HL-60/S4 (cell line): ENCODE results near the gene YAE1.

Source experiments
- in situ Hi-C: fragments of 300-500 bp; cut with MboI; formaldehyde crosslinking; loops from 2 replicates; pipeline ENCODE4 v1.14.3; 2022; ENCODE audit warnings: low sequenced_read_pairs

Gene YAE1

GRCh38 chr7:39554583-39555165 is 11.5 kb upstream of the YAE1 start:
- in situ Hi-C loops = no loop called here

GRCh38 chr7:39557222-39557621 is 9.0 kb upstream of the YAE1 start:
- in situ Hi-C loops = no loop called here

DNA sequence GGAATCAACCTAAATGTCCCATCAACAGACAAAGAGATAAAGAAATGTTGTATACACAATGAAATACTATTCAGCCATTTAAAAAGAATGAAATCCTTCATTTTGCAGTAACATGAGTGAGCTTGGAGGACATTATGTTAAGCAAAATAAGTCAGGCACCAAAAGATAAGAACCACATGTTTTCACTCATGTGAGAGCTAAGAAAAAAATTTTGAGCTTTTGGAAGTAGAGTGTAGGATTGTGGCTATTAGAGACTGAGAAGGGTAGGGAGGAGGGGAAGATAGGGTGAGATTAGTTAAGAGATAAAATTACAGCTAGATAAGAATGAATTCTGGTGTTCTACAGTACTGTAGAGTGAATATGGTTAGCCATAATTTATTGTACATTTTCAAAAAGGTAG is 8.3 kb upstream of the YAE1 start:
- in situ Hi-C loops = no loop called here

DNA sequence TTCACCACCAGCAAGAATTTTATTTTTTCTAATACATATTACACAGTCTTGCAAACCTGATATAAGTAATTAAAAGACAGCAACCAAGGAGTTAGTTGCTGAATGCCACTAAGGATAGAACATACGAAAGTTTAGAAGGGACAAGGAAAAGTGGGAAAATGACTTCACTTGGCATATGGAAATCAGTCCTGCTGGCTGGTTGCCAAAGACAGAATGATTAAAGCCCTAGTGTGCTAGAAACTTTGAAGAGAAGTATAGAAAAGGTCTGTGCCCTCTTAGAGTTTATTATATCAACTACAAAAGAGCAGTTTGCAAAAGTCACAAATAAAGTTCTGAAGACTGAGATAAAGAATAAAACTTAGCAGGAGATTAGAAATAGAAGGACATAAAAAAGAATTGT is 5.8 kb upstream of the YAE1 start:
- in situ Hi-C loops = no loop called here

DNA sequence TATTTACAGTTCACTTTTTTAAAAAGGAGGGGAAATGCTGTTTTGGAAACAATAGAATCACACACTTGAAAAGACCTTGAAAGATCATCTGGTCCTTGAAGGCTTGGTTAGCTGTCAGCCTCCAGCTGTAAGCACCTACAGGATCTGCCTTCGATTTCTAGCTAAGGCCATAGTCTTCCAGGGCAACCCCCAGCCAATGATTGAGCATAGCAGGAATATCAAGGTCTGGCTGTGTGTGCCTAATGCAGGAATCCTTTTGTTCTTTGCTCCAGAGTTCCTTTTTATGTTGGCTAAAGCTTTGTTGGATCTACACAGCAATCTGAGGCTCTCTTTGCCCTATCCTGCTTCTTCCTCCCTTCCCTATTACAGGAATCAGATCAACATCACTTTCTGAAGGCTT is 5.2 kb upstream of the YAE1 start:
- in situ Hi-C loops = no loop called here

DNA sequence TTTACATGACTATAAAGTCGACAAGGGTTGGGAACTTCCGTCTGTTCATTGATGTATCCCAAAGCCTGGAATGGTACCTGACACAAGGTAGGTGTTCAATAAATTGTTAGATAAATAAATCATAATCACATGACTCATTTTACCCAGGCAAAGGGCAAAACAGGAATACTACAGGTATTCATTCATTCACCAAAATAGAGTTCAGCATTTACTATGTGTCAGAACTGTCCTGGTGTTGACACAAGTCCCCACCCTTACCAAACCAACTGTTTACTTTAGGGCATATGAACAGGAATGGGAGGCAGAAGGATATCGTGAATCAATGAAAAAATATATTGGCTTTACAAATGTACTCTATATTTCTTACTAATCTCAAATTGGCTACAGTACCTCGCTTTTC is 666 bp upstream of the YAE1 start:
- in situ Hi-C loops = no loop called here

DNA sequence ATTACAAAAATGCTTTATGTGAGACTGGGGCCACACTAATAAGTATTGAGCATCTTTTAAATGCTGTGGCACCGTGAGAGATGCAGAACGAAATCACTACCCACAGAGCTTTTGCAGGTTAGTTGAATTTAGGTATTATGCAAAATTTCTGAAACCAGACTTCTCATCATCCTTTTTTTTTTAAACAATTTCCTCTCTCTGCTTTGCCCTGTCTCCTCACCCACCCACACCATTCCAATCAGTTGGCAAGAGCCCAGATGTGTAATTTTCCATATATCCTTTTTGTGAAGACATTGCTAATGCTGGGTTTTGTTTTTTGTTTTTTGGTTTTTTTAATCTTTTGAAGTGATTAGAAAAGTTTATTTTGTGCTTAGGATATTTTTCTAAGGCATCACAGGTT is 1.1 kb downstream of the YAE1 start:
- in situ Hi-C loops = no loop called here

- in situ Hi-C loops = no loop called here
Observed at GRCh38 chr7:39574673-39575349, 8.6 kb downstream of the YAE1 start.

- in situ Hi-C loops = no loop called here
Observed at GRCh38 chr7:39577229-39577874, 11.1 kb downstream of the YAE1 start.

GRCh38 chr7:39580149-39580874 is 14.1 kb downstream of the YAE1 start:
- in situ Hi-C loops = loop anchor here (5.0 kb wide), 1 partner anchor 162 kb away; no protein-coding TSS in a partner anchor

GRCh38 chr7:39582536-39582935 is 16.3 kb downstream of the YAE1 start:
- in situ Hi-C loops = loop anchor here (5.0 kb wide), 1 partner anchor 160 kb away; no protein-coding TSS in a partner anchor

DNA sequence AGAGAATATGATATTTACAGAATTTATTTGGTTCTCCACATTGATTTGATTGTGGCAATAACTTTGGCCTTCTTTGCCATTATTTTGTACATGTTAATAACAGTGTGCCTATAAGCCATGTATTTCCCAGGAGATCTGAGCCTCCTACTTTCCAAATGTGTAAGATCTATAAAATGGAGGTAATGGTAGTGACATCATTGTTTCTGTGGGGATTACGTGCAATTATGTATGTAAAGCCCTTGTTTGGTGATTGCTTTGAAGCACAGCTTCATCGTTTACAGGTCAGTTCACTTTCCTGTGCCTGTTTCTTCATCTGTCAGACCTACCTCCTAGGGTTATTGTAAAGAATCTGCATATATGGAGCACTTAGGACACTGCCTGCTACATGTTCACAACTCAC is 17.3 kb downstream of the YAE1 start:
- in situ Hi-C loops = loop anchor here (5.0 kb wide), 1 partner anchor 159 kb away; no protein-coding TSS in a partner anchor

DNA sequence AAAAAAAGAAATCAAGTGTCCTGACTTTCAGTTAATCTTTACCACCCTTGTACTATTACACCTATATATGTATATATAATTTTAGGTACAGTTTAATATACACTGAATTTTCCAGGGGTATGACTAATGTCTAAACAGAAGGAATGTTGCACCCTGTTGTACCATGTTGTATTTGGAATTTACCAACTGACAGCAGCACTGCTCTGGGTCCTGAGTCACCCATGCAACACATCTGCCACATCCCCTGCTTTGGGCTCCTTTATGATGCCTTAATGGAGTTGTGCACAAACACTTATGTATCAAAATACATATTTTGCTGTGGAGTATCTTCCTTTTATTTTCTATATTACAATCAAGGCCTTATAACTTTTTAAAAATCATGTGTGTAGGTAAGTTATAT is 21.2 kb downstream of the YAE1 start:
- in situ Hi-C loops = no loop called here

DNA sequence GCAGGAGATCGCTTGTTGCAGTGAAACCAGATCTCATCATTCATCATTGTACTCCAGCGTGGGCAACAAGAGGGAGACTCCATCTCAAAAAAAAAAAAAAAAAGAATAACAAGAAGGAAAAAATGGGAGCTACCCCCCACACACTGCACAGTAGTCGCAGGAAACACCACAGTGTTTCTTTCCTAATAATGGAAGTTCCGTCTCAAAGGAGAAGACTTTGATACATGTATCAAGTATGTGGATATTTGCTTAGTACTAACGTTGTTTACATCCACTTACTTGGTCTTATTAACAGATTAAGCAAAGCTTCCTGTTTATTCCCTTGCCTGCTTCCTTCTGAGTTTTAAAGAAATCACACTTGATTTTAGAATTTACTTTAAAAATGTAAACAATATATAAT is 22.2 kb downstream of the YAE1 start:
- in situ Hi-C loops = no loop called here

DNA sequence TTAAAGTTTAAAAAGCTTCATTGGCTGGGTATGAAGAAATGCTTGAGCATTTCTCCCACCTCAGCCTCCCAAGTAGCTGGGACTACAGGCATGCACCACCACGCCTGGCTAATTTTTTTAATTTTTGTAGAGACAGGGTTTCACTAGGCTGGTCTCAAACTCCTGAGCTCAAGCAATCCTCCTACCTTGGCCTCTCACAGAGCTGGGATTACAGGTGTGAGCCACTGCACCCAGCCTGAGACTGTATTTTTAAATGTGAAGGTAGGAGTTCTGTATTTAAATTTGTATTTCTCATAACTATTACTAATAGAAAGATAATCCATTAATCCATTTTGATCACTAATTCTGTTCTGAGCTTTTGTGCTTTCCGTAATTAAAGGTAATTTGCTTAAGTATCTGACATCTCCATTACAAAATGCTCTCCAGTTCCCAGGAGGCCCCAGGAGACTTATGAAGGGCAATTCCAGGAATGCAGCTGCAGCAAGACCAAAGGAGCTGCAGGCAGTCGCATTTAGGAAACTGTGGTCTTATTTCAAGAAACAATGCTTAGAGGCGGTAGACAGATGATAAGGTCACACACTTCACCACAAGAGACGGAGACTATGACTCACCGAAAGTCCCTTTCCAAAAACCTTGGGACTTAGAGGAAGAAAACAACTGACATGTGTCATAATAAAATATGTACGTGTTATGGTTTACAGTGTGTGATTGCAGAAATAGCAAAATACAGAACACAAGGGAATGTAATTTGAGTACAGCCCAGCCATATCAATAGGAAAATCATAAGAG is 23.3 kb downstream of the YAE1 start:
- in situ Hi-C loops = no loop called here

DNA sequence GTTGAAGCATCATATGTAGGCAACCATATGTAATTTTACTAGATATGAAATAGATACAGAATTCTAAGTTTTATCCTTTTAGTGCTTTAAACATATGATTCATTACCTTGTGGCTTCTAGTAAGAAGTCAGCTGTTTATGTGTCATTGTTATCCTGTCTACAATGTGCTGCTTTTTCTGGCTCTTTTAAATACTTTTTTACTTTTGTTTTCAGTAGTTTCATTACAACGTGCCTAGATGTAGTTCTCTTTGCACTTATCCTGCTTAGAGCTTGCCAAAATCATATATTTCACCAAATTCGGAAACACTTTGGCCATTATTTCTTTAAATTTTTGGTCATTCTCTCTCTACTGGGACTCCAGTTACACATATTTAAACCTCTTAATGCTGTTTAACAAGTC is 26.4 kb downstream of the YAE1 start:
- in situ Hi-C loops = no loop called here

- in situ Hi-C loops = no loop called here
Observed at GRCh38 chr7:39594988-39595620, 28.9 kb downstream of the YAE1 start.

GRCh38 chr7:39602351-39602750 is 36.1 kb downstream of the YAE1 start:
- in situ Hi-C loops = no loop called here

GRCh38 chr7:39603924-39604323 is 37.7 kb downstream of the YAE1 start:
- in situ Hi-C loops = no loop called here

DNA sequence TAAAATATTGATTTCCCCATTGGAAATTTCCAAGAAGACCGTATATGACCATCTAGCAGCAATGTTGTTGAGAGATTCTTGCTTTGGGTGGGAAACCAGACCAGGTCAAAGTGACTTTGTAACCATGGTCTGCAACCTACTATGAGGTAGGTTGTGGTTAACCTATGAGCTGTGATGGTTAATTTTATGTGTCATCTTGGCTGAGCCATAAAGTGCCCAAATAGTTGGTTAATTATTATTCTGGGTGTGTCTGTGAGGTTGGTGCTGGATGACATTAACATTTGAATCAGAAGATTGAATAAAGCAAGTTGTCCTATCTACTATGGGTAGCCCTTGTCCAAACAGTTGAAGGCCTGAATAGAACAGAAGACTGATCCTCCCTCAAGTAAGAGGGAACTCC is 38.9 kb downstream of the YAE1 start:
- in situ Hi-C loops = no loop called here
